Lower leg skin (tissue), 3 donors: ENCODE measurements around the gene ZFAND3.

Experiments
- CTCF ChIP-seq, 3 donors: fragments of 450-650 bp; IDR thresholded peaks; one replicate each; pipeline ENCODE4 v1.5.1; 2016; ENCODE audit warnings: antibody characterized with exemption in 3 of 3, mild to moderate bottlenecking in 3 of 3, moderate library complexity in 2 of 3
- POLR2A ChIP-seq, 2 donors: fragments of 450-650 bp; IDR thresholded peaks; one replicate each; pipeline ENCODE4 v1.6.1; 2016 to 2017; ENCODE audit warnings: antibody characterized with exemption in 2 of 2, mild to moderate bottlenecking in 1 of 2, moderate library complexity in 1 of 2

GRCh38 chr6:37812841-37813240, 6.7 kb upstream of the ZFAND3 start:
- no peak for TF ChIP-seq CTCF (IDR thresholded peaks at IDR 0.05)
- no peak for TF ChIP-seq POLR2A (IDR thresholded peaks at IDR 0.05)
